ENCODE results near the gene TNIK.

- TF ChIP-seq MED13 (CRISPR knock-in tag; IDR thresholded peaks at IDR 0.05) (no peak), REXO4 (CRISPR knock-in tag; IDR thresholded peaks at IDR 0.05; ENCODE audit: borderline replicate concordance) (no peak), ZFP36 (IDR thresholded peaks at IDR 0.05; ENCODE audit: borderline replicate concordance, low read depth, low read length, partially characterized antibody) (no peak), U2AF1 (optimal IDR thresholded peaks at IDR 0.05; ENCODE audit: low read depth, low read length) (no peak), EZH2 (conservative IDR thresholded peaks at IDR 0.05; ENCODE audit: low read depth, low read length) (no peak), TGIF2 (CRISPR knock-in tag; IDR thresholded peaks at IDR 0.05) (no peak), ATF2 (CRISPR knock-in tag; IDR thresholded peaks at IDR 0.05) (no peak), ZNF274 (CRISPR knock-in tag; IDR thresholded peaks at IDR 0.05) (no peak), PAF1 (CRISPR knock-in tag; IDR thresholded peaks at IDR 0.05) (no peak), PBX3 (CRISPR knock-in tag; IDR thresholded peaks at IDR 0.05; ENCODE audit: borderline replicate concordance) (no peak)
Observed at GRCh38 chr3:171437115-171437756, 23.0 kb downstream of the TNIK start.

All from HepG2 (cell line).